VCaP (cell line): ENCODE results near the gene PROS1.
A peak's percentile ranks its signal among the peaks of the same experiment; 100 is the strongest.
"Not testable (repeated sequence)": the region's sequence is repeated elsewhere in the genome, so short reads cannot be mapped to it uniquely, and the experiment has no call there.

Experiments
- H3K27ac ChIP-seq: fragments of 450-650 bp; 2 replicates; pipeline ENCODE4 v1.5.1; 2017
- TF ChIP-seq, protein P1 (sequence below): fragments of 450-650 bp; conservative IDR thresholded peaks from 2 replicates; pipeline ENCODE4 v1.5.1; 2017; ENCODE audit warnings: mild to moderate bottlenecking, moderate library complexity

Gene PROS1

DNA sequence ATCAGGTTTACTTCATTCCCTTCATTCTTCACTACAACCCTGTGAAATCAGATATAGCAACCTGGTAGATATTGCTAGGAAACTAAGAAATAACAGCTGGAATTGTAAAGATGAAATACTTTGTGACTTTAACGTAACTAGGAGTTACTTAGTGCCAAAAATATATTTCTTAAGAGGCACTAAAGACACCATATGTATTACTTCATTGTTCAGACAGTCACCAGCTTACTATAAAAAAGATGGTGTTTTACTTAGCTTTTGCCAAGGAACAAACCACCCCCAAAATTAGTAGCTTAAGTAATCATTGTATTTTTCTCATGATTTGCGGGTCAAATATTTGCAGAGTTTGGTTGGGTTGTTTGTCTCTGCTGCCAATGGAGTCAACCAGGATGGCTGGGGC is 62.5 kb downstream of the PROS1 start:
- no peak overlapping the region for H3K27ac ChIP-seq
- TF ChIP-seq, protein P1, sequence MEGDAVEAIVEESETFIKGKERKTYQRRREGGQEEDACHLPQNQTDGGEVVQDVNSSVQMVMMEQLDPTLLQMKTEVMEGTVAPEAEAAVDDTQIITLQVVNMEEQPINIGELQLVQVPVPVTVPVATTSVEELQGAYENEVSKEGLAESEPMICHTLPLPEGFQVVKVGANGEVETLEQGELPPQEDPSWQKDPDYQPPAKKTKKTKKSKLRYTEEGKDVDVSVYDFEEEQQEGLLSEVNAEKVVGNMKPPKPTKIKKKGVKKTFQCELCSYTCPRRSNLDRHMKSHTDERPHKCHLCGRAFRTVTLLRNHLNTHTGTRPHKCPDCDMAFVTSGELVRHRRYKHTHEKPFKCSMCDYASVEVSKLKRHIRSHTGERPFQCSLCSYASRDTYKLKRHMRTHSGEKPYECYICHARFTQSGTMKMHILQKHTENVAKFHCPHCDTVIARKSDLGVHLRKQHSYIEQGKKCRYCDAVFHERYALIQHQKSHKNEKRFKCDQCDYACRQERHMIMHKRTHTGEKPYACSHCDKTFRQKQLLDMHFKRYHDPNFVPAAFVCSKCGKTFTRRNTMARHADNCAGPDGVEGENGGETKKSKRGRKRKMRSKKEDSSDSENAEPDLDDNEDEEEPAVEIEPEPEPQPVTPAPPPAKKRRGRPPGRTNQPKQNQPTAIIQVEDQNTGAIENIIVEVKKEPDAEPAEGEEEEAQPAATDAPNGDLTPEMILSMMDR, result no peak

GRCh38 chr3:93910097-93910496 is 63.6 kb downstream of the PROS1 start:
- no peak overlapping the region for H3K27ac ChIP-seq
- TF ChIP-seq, protein P1, result no peak

DNA sequence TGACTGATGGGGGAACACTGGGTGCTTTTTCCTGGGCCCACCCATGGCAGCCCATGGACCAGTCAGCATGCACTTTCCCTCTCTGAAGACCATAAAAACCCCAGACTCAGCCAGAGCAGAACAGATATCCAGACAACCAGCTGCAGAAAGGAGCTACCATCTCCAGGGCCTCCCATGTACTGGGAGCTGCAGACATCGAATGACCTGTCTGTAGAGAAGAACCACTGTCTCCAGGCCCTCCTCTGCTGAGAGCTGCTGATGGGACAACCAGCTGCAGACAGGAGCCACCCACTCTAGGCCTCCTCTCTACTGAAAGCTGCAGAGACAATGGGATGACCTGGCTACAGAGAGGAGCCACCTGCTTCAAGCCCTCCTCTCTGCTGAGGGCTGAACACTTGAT is 66.6 kb downstream of the PROS1 start:
- TF ChIP-seq, protein P1, result no peak
- no peak overlapping the region for H3K27ac ChIP-seq

DNA sequence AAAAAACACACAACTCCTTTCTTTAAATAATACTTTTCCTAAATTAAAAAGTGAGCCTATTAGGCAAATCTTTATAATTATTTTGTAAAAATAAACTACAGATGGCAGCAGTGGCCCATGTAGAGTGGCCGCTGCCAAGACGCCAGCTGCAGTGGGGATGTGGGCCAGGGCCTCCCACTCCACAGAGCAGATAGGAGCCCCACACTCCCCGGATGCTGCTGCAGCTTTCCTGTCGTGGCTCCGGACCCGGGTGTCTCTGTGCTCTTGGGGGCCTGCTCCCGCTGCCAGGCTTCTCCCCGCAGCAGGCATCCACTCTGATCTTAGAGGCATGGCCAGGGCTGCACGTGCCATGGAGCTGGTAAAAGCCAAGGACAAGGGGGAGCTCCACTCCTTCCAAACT is 67.5 kb downstream of the PROS1 start:
- no peak overlapping the region for H3K27ac ChIP-seq
- TF ChIP-seq, protein P1, result peak; percentile 26

DNA sequence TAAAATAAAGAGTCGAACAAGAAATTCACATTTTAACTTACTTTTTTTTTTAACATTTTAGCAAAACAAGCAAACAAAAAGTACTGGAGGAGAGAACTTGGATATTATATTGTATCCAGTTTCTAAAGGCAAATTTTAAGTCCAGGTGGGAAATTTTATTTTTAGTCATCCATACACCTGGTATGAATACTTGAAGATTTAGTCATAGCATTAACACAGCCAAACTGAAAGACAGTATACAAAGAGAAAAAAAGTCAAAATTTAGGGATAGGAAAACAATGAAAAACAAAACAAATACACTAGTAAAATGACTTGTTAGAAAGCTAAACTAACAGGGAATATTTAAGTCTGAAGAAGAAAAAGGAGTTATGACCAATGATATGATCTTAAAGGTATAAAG is 69.1 kb downstream of the PROS1 start:
- TF ChIP-seq, protein P1, result no peak
- H3K27ac ChIP-seq, result no peak overlapping the region

DNA sequence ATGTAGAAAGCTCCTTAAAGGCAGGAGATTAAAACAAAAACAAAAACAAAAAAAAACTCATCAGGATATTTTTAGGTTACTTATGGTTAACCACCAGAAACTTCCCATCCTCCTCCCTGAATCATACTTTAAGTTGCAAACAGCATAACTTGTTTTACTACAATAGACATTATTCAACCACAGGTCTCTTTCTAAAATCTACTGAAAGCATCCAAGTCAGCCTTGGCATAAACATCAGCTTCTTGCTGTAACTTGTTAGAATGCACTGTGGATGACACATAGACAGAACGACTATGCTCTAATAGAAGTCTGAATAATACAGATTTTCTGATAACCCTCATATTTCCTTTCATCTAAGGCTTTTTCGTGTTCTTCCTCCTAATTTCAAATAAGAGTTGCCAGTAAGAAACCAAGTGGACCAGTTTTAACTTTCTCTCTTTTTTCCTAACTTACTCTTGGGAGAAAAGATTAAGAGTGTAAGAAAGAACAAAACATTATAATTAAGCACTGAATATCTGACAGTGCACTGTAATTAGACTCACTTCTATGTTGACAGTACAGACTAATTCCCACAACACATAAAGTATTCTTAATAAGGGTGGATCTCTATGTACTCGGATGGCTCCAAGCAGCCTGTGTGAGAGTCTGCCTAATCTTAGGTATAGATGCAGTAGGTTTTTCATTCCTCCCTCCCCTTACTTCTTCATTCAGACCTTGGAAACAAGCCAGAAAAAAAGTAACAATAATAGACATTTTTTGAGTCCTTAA is 95.3 kb downstream of the PROS1 start:
- H3K27ac ChIP-seq, result not testable (repeated sequence)

- not testable (repeated sequence) for H3K27ac ChIP-seq
Observed at GRCh38 chr3:93877427-93877826, 96.3 kb downstream of the PROS1 start.

DNA sequence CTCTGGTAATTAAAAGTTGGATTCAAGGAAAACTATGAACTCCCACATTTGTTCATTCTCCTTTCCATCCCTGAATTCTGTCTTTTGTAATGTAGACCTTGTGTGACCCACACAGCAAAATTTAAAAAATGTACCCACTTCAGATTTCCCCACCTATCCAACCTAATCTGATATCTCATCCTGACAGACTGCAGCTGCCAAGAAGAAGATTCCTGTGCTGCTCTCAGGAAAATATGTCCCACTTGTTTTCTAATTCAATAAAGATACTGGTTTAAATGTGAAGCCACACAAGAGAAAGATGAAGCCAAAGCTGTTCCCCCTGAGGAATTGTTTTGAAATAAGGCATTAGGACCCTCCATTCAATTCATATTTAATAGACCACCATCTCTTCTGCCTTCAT is 100.3 kb downstream of the PROS1 start:
- not testable (repeated sequence) for H3K27ac ChIP-seq

DNA sequence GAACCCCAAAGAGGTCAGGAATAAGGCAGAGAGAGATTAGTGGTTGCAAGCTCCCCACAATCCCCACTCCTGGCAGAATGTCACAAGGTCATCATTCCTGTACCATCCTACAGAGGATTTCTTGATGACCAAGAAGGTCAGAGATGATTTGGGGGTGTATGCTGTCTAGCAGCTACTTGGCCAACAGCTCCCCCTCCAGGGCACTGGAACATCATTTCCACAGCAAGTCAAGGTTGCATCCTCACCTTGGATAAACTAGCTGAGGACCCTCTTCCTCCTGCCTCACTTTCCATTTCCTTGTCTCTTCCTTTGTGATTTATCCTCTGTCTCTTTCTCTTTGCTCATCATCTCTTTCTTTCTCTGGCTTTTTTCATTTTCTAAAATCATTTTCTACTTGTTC is 106.3 kb downstream of the PROS1 start:
- H3K27ac ChIP-seq, result no peak overlapping the region
- TF ChIP-seq, protein P1, result no peak
